GM23338 (cell line): Measurements from ENCODE around the gene CSRP2. TPM values are rescaled to one million over a fixed set of nuclear protein-coding genes. Genes with fewer than 3 reads are reported as not detected.

Source experiments
- ATAC-seq: fragments of 200-7000 bp; cut with Tn5 transposase; 3 replicates; pipeline ENCODE4 v1.9.1; 2020
- DNase-seq: peaks from one replicate; pipeline ENCODE4 v3.0.0-alpha.2; 2015; ENCODE audit warnings: low spot score
- H2AFZ ChIP-seq: fragments of 200-600 bp; sonication (generic); 2 replicates; pipeline ENCODE4 v1.8.0; 2016; ENCODE audit warnings: antibody characterized with exemption, mild to moderate bottlenecking, moderate library complexity
- H3F3A ChIP-seq: fragments of 200-600 bp; sonication (generic); replicated peaks from 2 replicates; pipeline ENCODE4 v1.8.0; 2017; ENCODE audit warnings: antibody characterized with exemption, mixed run types, low read depth
- H3K27ac ChIP-seq: fragments of 200-600 bp; sonication (generic); 2 replicates; pipeline ENCODE4 v1.6.1; 2016; ENCODE audit warnings: low read depth
- H3K27me3 ChIP-seq: fragments of 200-600 bp; sonication (generic); 2 replicates; pipeline ENCODE4 v1.8.0; 2016; ENCODE audit warnings: mild to moderate bottlenecking, mixed run types, moderate library complexity; ENCODE audit not compliant: insufficient read depth
- H3K36me3 ChIP-seq: fragments of 200-600 bp; sonication (generic); 2 replicates; pipeline ENCODE4 v1.8.0; 2016; ENCODE audit warnings: mild to moderate bottlenecking; ENCODE audit not compliant: insufficient read depth
- H3K4me1 ChIP-seq: fragments of 200-600 bp; sonication (generic); 2 replicates; pipeline ENCODE4 v1.8.0; 2016; ENCODE audit warnings: mild to moderate bottlenecking, moderate library complexity; ENCODE audit not compliant: insufficient read depth
- H3K4me2 ChIP-seq: fragments of 200-600 bp; sonication (generic); 2 replicates; pipeline ENCODE4 v1.7.1; 2017; ENCODE audit warnings: mixed run types
- H3K4me3 ChIP-seq: fragments of 200-600 bp; sonication (generic); 2 replicates; pipeline ENCODE4 v1.6.1; 2016; ENCODE audit warnings: mixed run types
- H3K79me2 ChIP-seq: fragments of 200-600 bp; sonication (generic); replicated peaks from 2 replicates; pipeline ENCODE4 v1.8.0; 2017; ENCODE audit warnings: mild to moderate bottlenecking; ENCODE audit not compliant: insufficient read depth
- H3K9me2 ChIP-seq: fragments of 200-600 bp; sonication (generic); 2 replicates; pipeline ENCODE4 v1.8.0; 2017; ENCODE audit not compliant: insufficient read depth
- H4K20me1 ChIP-seq: fragments of 200-600 bp; sonication (generic); replicated peaks from 2 replicates; pipeline ENCODE4 v1.8.0; 2017; ENCODE audit warnings: mild to moderate bottlenecking; ENCODE audit not compliant: insufficient read depth
- H3K27ac Mint-ChIP-seq: 2 replicates; pipeline ENCODE4 v1.8.0; 2020; ENCODE audit warnings: inconsistent platforms, mild to moderate bottlenecking, moderate library complexity, mixed read lengths
- H3K27me3 Mint-ChIP-seq: 3 replicates; pipeline ENCODE4 v1.8.0; 2022; ENCODE audit warnings: low read depth, mild to moderate bottlenecking, moderate library complexity, mixed read lengths, inconsistent platforms; ENCODE audit not compliant: insufficient read depth, poor library complexity
- H3K36me3 Mint-ChIP-seq: 3 replicates; pipeline ENCODE4 v1.8.0; 2021; ENCODE audit warnings: low read depth, mild to moderate bottlenecking, inconsistent platforms, moderate library complexity, mixed read lengths
- H3K4me1 Mint-ChIP-seq: 3 replicates; pipeline ENCODE4 v1.8.0; 2020; ENCODE audit warnings: mild to moderate bottlenecking, inconsistent platforms, mixed read lengths
- H3K4me3 Mint-ChIP-seq: 3 replicates; pipeline ENCODE4 v1.8.0; 2021; ENCODE audit warnings: moderate library complexity, mild to moderate bottlenecking, inconsistent platforms, mixed read lengths
- H3K9me3 Mint-ChIP-seq: 3 replicates; pipeline ENCODE4 v1.8.0; 2020; ENCODE audit warnings: moderate library complexity, mild to moderate bottlenecking, inconsistent platforms, mixed read lengths
- CREB1 ChIP-seq: fragments of 250-450 bp; sonication (Bioruptor Pico); IDR thresholded peaks from 2 replicates; pipeline ENCODE4 v1.5.0; 2020; ENCODE audit warnings: low read depth, mild to moderate bottlenecking, moderate library complexity
- EZH2 ChIP-seq: fragments of 200-600 bp; sonication (generic); IDR thresholded peaks from one replicate; pipeline ENCODE4 v1.8.0; 2017; ENCODE audit warnings: antibody characterized with exemption, mild to moderate bottlenecking, low read depth; ENCODE audit not compliant: unreplicated experiment
- EZH2phosphoT487 ChIP-seq: fragments of 200-600 bp; sonication (generic); IDR thresholded peaks from one replicate; pipeline ENCODE4 v1.8.1; 2018; ENCODE audit warnings: antibody characterized with exemption; ENCODE audit not compliant: unreplicated experiment
- POLR2AphosphoS5 ChIP-seq: IDR thresholded peaks from 2 replicates; pipeline ENCODE4 v1.6.1; 2016; ENCODE audit warnings: antibody characterized with exemption, low read depth
- STAT1 ChIP-seq: IDR thresholded peaks from one replicate; pipeline ENCODE4 v1.6.1; 2016; ENCODE audit warnings: antibody characterized with exemption; ENCODE audit not compliant: unreplicated experiment
- ZNF331 ChIP-seq: fragments of 250-450 bp; sonication (Bioruptor Pico); IDR thresholded peaks from 2 replicates; pipeline ENCODE4 v1.5.0; 2020; ENCODE audit warnings: low read depth, mild to moderate bottlenecking, moderate library complexity
- polyA plus RNA-seq: library from polyadenylated mRNA; unstranded; fragments of >200 nt; fragmentation: Nextera tagmentation; extraction: Ambion mirVana; gene quantifications from 2 replicates; pipeline ENCODE4 v1.2.1, GENCODE V29; 2016
- total RNA-seq: library from RNA; depleted of rRNA; stranded (reverse); fragments of >200 nt; shearing (Covaris generic); gene quantifications from 2 replicates; pipeline ENCODE4 v1.2.3, GENCODE V29; 2014
- TF ChIP-seq, protein P1 (sequence below): fragments of 250-450 bp; sonication (Bioruptor Pico); IDR thresholded peaks from 2 replicates; pipeline ENCODE4 v1.5.0; 2020; ENCODE audit warnings: mild to moderate bottlenecking, moderate library complexity
- TF ChIP-seq, protein P2 (sequence below), 2 experiments: fragments of 200-600 bp in 1 of 2; sonication (generic) in 1 of 2; conservative IDR thresholded peaks; 2 replicates each; pipeline versions ENCODE4 v1.5.1 to v1.6.1; 2016 to 2017; ENCODE audit warnings: antibody characterized with exemption in 2 of 2, low read depth in 2 of 2, mild to moderate bottlenecking in 2 of 2, moderate library complexity in 1 of 2

Gene CSRP2
- total and polyA plus RNA-seq, 2 experiments from 2014 or later: 166 to 315 TPM

DNA sequence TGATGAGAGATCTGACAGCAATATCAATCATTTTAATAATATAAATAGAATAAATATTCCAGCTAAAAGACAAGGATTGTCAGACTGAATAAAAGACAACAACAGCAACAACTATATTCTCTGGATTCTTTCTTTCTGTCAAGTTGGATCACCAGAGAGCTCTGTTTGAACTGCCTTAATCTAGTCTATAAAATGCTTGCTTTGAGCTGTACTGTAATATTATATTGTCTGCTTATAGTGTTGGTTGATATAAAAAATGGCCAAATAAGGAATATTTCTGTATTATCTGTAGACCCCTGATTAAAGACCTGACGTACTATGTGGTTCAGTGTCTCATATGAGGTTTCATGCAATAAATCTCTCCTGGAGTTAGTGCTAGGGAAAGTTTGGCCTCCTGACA is 46.3 kb upstream of the CSRP2 start (continued):
- TF ChIP-seq, protein P1, sequence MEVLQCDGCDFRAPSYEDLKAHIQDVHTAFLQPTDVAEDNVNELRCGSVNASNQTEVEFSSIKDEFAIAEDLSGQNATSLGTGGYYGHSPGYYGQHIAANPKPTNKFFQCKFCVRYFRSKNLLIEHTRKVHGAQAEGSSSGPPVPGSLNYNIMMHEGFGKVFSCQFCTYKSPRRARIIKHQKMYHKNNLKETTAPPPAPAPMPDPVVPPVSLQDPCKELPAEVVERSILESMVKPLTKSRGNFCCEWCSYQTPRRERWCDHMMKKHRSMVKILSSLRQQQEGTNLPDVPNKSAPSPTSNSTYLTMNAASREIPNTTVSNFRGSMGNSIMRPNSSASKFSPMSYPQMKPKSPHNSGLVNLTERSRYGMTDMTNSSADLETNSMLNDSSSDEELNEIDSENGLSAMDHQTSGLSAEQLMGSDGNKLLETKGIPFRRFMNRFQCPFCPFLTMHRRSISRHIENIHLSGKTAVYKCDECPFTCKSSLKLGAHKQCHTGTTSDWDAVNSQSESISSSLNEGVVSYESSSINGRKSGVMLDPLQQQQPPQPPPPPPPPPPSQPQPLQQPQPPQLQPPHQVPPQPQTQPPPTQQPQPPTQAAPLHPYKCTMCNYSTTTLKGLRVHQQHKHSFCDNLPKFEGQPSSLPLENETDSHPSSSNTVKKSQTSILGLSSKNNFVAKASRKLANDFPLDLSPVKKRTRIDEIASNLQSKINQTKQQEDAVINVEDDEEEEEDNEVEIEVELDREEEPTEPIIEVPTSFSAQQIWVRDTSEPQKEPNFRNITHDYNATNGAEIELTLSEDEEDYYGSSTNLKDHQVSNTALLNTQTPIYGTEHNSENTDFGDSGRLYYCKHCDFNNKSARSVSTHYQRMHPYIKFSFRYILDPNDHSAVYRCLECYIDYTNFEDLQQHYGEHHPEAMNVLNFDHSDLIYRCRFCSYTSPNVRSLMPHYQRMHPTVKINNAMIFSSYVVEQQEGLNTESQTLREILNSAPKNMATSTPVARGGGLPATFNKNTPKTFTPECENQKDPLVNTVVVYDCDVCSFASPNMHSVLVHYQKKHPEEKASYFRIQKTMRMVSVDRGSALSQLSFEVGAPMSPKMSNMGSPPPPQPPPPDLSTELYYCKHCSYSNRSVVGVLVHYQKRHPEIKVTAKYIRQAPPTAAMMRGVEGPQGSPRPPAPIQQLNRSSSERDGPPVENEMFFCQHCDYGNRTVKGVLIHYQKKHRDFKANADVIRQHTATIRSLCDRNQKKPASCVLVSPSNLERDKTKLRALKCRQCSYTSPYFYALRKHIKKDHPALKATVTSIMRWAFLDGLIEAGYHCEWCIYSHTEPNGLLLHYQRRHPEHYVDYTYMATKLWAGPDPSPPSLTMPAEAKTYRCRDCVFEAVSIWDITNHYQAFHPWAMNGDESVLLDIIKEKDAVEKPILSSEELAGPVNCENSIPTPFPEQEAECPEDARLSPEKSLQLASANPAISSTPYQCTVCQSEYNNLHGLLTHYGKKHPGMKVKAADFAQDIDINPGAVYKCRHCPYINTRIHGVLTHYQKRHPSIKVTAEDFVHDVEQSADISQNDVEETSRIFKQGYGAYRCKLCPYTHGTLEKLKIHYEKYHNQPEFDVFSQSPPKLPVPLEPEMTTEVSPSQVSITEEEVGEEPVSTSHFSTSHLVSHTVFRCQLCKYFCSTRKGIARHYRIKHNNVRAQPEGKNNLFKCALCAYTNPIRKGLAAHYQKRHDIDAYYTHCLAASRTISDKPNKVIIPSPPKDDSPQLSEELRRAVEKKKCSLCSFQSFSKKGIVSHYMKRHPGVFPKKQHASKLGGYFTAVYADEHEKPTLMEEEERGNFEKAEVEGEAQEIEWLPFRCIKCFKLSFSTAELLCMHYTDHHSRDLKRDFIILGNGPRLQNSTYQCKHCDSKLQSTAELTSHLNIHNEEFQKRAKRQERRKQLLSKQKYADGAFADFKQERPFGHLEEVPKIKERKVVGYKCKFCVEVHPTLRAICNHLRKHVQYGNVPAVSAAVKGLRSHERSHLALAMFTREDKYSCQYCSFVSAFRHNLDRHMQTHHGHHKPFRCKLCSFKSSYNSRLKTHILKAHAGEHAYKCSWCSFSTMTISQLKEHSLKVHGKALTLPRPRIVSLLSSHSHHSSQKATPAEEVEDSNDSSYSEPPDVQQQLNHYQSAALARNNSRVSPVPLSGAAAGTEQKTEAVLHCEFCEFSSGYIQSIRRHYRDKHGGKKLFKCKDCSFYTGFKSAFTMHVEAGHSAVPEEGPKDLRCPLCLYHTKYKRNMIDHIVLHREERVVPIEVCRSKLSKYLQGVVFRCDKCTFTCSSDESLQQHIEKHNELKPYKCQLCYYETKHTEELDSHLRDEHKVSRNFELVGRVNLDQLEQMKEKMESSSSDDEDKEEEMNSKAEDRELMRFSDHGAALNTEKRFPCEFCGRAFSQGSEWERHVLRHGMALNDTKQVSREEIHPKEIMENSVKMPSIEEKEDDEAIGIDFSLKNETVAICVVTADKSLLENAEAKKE (CRISPR knock-in tag): no peak
- no peak for TF ChIP-seq STAT1
- TF ChIP-seq, protein P2, sequence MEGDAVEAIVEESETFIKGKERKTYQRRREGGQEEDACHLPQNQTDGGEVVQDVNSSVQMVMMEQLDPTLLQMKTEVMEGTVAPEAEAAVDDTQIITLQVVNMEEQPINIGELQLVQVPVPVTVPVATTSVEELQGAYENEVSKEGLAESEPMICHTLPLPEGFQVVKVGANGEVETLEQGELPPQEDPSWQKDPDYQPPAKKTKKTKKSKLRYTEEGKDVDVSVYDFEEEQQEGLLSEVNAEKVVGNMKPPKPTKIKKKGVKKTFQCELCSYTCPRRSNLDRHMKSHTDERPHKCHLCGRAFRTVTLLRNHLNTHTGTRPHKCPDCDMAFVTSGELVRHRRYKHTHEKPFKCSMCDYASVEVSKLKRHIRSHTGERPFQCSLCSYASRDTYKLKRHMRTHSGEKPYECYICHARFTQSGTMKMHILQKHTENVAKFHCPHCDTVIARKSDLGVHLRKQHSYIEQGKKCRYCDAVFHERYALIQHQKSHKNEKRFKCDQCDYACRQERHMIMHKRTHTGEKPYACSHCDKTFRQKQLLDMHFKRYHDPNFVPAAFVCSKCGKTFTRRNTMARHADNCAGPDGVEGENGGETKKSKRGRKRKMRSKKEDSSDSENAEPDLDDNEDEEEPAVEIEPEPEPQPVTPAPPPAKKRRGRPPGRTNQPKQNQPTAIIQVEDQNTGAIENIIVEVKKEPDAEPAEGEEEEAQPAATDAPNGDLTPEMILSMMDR (conservative IDR thresholded peaks at IDR 0.05; ENCODE audit: low read depth in 2 of 2): no peak
- no peak for TF ChIP-seq EZH2
- TF ChIP-seq EZH2phosphoT487: no peak
- no peak for TF ChIP-seq POLR2AphosphoS5
- TF ChIP-seq ZNF331 (CRISPR knock-in tag): no peak

DNA sequence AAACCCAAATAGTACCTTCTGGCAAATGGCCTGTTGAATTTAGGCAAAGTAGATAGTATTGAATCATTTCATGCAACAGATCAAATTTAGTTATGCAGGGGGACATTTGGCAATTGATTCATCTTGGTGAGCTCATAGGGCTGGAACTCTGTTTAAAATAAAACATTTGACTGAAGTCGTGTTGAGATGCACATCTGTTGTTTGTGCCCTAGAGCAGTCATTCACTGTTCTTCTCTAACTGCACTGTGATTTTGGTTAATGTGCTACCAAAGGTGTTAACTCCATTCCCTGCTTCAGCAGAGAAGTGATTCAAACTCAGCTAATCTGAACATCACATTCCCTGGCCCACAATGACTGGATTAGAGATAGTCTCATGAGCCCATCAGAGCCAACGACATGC is 44.0 kb upstream of the CSRP2 start:
- Histone ChIP-seq H3K79me2 (no peaks in the 10 kb centered on the region), H3K4me1 (peaks cover 11% of the 10 kb centered on the region), H3F3A (no peaks in the 10 kb centered on the region), H3K4me2 (no peak overlapping the region), H3K27me3 (no peaks in the 10 kb centered on the region), H3K36me3 (no peaks in the 10 kb centered on the region), H2AFZ (no peak overlapping the region), H3K4me3 (no peak overlapping the region), H3K9me2 (no peaks in the 10 kb centered on the region), H4K20me1 (no peaks in the 10 kb centered on the region), H3K27ac (no peak overlapping the region)
- no peak for TF ChIP-seq CREB1
- no peak for TF ChIP-seq POLR2AphosphoS5
- DNase-seq (no peak), ATAC-seq (no peak)
- Mint-ChIP-seq H3K27ac (no peak overlapping the region), H3K36me3 (no peaks in the 10 kb centered on the region), H3K4me1 (peaks cover 25% of the 10 kb centered on the region), H3K27me3 (peaks cover 3% of the 10 kb centered on the region), H3K4me3 (no peak overlapping the region), H3K9me3 (no peaks in the 10 kb centered on the region; the same call in 2 of the 3 replicates)
